Transverse colon (tissue), 4 donors: ENCODE results near the gene PRPF19.

ENCODE experiments used
- POLR2A ChIP-seq: fragments of 450-650 bp; IDR thresholded peaks from one replicate; pipeline ENCODE4 v1.6.1; 2016; ENCODE audit warnings: antibody characterized with exemption, mild to moderate bottlenecking, moderate library complexity
- POLR2AphosphoS5 ChIP-seq, 3 donors: sonication (generic); formaldehyde crosslinking; IDR thresholded peaks; one replicate each; pipeline ENCODE4 v1.6.1; 2016; ENCODE audit warnings: antibody characterized with exemption in 3 of 3
- TF ChIP-seq, protein P1 (sequence below), 5 experiments: fragments of 200-600 bp in 3 of 5; fragments of 450-650 bp in 2 of 5; sonication (generic) in 3 of 5; IDR thresholded peaks; 1 replicate in 2 of 5; 2 replicates in 3 of 5; pipeline ENCODE4 v1.5.1; 2016 to 2017; ENCODE audit warnings: antibody characterized with exemption in 5 of 5, inconsistent platforms in 3 of 5, mild to moderate bottlenecking in 2 of 5, moderate library complexity in 1 of 5

DNA sequence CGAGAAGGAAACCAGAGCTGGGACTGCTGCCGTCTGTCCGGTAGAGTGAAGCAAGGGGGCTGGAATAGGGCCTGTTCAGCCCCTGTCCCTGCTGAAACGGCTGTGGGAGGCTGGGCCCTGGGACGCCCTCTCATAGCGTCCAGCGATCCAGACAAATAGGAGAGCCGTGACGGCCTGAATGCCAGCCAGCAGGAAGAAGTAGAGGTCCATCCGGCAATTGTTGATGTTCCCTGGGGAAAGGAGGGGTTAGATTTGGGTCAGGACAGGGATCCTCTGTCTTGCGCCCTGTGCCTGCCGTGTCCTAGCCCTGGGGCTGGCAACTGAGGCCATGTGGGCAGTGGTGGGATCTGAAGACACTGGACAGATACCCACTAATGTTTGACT is 30.8 kb upstream of the PRPF19 start:
- TF ChIP-seq POLR2A: no peak
- TF ChIP-seq POLR2AphosphoS5 (IDR thresholded peaks at IDR 0.05): no peak
- TF ChIP-seq, protein P1, sequence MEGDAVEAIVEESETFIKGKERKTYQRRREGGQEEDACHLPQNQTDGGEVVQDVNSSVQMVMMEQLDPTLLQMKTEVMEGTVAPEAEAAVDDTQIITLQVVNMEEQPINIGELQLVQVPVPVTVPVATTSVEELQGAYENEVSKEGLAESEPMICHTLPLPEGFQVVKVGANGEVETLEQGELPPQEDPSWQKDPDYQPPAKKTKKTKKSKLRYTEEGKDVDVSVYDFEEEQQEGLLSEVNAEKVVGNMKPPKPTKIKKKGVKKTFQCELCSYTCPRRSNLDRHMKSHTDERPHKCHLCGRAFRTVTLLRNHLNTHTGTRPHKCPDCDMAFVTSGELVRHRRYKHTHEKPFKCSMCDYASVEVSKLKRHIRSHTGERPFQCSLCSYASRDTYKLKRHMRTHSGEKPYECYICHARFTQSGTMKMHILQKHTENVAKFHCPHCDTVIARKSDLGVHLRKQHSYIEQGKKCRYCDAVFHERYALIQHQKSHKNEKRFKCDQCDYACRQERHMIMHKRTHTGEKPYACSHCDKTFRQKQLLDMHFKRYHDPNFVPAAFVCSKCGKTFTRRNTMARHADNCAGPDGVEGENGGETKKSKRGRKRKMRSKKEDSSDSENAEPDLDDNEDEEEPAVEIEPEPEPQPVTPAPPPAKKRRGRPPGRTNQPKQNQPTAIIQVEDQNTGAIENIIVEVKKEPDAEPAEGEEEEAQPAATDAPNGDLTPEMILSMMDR (IDR thresholded peaks at IDR 0.05): no peak
